ENCODE data around the gene MYZAP. TPM values are rescaled to one million over a fixed set of nuclear protein-coding genes. Genes with fewer than 3 reads are reported as not detected.
A peak's percentile ranks its signal among the peaks of the same experiment; 100 is the strongest.

MYZAP gene
- total RNA-seq, 2 donors from 2014 or later = 0.22 to 0.33 TPM

DNA sequence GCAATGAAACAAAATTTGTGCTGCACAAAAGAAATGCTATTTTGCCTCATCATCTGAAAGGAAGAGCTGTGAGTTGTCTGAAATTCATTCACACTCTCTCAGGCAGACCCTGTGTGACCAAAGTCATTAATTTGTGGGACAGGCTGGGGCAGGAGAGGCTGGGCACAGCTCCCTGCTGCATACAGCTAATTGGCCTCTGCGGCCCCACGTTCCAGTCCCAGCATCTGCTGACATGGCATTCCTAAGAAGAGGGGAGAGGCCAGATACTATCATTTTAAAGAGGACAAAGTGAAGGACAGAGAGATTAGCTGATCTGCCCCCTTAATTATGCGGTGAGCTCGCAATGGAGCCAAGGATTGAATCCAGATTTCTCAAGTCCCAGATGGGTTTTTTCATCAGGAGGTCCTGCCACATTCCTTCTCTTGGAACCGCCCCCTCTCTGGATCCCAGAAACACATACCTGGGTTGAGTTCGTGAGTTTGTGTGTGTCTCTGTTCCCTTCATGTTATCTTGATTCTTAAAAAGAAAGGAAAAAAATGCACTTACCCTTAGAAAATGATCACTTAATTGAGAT is 139.9 kb downstream of the MYZAP start:
- Histone ChIP-seq H3K36me3 (ENCODE audit: control insufficient read depth, insufficient read depth, low read length) (no peaks in the 10 kb centered on the region), H3K27ac (ENCODE audit: low read depth, low read length) (no peak overlapping the region), H3K4me3 (ENCODE audit: low read length) (no peak overlapping the region), H3K9me3 (ENCODE audit: control insufficient read depth, low read length) (no peaks in the 10 kb centered on the region), H3K9ac (ENCODE audit: extremely low read depth, low read length, poor library complexity, severe bottlenecking) (no peak overlapping the region), H3K4me1 (ENCODE audit: control insufficient read depth, insufficient read depth, low read length) (no peaks in the 10 kb centered on the region), H3K27me3 (ENCODE audit: control insufficient read depth, insufficient read depth, low read length, poor library complexity, severe bottlenecking) (no peaks in the 10 kb centered on the region)
- H3K27me3 Mint-ChIP-seq (ENCODE audit: insufficient read depth) = no peaks in the 10 kb centered on the region
- H3K4me1 Mint-ChIP-seq = peaks cover 4% of the 10 kb centered on the region
- 70 to 85% methylated on average over 2 to 5 of the region's 6 CpGs for WGBS, 2 experiments (ENCODE audit: insufficient coverage in 1 of 2, insufficient read length in 1 of 2)
- H3K36me3 Mint-ChIP-seq (ENCODE audit: low read depth) = no peaks in the 10 kb centered on the region
- no peak for DNase-seq
- no peaks in the 10 kb centered on the region for H3K9me3 Mint-ChIP-seq
- TF ChIP-seq, protein P1, sequence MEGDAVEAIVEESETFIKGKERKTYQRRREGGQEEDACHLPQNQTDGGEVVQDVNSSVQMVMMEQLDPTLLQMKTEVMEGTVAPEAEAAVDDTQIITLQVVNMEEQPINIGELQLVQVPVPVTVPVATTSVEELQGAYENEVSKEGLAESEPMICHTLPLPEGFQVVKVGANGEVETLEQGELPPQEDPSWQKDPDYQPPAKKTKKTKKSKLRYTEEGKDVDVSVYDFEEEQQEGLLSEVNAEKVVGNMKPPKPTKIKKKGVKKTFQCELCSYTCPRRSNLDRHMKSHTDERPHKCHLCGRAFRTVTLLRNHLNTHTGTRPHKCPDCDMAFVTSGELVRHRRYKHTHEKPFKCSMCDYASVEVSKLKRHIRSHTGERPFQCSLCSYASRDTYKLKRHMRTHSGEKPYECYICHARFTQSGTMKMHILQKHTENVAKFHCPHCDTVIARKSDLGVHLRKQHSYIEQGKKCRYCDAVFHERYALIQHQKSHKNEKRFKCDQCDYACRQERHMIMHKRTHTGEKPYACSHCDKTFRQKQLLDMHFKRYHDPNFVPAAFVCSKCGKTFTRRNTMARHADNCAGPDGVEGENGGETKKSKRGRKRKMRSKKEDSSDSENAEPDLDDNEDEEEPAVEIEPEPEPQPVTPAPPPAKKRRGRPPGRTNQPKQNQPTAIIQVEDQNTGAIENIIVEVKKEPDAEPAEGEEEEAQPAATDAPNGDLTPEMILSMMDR (conservative IDR thresholded peaks at IDR 0.05) = no peak
- no peak overlapping the region for H3K4me3 Mint-ChIP-seq
- no peak overlapping the region for H3K27ac Mint-ChIP-seq

DNA sequence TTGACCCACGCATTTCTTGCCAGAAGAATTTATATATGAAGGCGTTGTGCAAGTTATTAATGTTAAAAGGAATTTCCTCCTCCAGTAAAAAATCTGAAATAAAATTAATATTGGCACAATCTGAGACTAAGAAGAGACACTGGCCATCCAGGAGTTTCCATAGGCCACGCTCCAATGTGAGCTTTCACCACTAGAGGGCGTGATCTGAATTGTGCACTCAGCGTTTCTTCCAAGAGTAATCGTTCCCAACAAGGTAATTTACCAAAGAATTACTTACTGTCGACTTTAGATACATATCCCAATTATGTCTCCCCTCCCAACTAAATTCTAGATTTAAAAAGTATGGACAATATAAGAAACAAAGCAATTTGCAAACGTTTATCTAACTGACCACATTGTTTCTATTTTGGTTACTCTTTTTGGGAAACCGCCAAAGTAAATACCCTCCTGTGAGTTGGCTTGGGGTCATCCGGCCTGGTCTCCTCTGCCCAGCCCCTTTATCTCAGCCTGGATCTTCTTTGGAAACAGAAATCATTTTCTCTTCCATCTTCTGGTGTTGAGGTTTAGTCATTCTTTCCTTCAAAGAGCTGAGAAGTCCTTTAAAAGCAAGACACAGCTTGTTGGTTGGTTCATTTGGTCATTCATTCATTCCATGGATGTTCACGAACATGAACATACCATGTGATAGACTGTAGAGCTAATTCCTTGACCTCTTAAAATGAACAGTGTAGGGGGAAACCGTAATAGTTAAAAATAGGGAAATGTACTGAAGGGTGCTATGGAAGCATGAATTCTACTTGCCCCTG is 141.0 kb downstream of the MYZAP start:
- Histone ChIP-seq H3K4me3 (ENCODE audit: low read length) (no peak overlapping the region), H3K36me3 (ENCODE audit: control insufficient read depth, insufficient read depth, low read length) (no peaks in the 10 kb centered on the region), H3K9ac (ENCODE audit: extremely low read depth, low read length, poor library complexity, severe bottlenecking) (no peak overlapping the region), H3K4me1 (ENCODE audit: control insufficient read depth, insufficient read depth, low read length) (no peaks in the 10 kb centered on the region), H3K27ac (ENCODE audit: low read depth, low read length) (no peak overlapping the region), H3K9me3 (ENCODE audit: control insufficient read depth, low read length) (peaks cover 6% of the 10 kb centered on the region), H3K27me3 (ENCODE audit: control insufficient read depth, insufficient read depth, low read length, poor library complexity, severe bottlenecking) (no peaks in the 10 kb centered on the region)
- Mint-ChIP-seq H3K4me1 (peaks cover 4% of the 10 kb centered on the region), H3K27me3 (ENCODE audit: insufficient read depth) (no peaks in the 10 kb centered on the region), H3K27ac (no peak overlapping the region), H3K36me3 (ENCODE audit: low read depth) (no peaks in the 10 kb centered on the region), H3K4me3 (no peak overlapping the region), H3K9me3 (peaks cover 4% of the 10 kb centered on the region)
- TF ChIP-seq, protein P1 (conservative IDR thresholded peaks at IDR 0.05) = peak; percentile 98
- DNase-seq = peak; percentile 87
- 38 to 46% methylated on average over 9 to 12 of the region's 12 CpGs for whole genome bisulfite sequencing, 2 experiments (ENCODE audit: insufficient coverage in 1 of 2, insufficient read length in 1 of 2)

DNA sequence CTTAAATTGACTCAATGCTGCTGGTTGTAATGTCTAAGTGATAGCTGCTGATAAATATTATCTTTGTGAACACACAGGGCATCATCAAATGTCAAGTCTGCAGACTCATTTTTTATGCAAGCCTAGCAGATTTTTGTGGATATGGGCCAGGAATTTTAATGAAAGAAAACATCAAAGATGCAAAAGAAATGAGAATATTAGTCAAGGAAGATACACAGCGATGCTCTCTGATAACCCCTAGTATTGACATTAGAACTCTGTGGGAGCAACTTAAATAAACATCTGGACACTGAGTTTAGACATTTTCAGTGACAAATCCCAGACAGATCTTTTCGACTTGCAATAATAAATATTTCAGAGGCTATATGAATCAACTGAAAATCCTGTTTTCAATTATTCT is 143.2 kb downstream of the MYZAP start:
- DNase-seq = no peak
- H3K4me3 Mint-ChIP-seq = no peak overlapping the region
- Histone ChIP-seq H3K4me1 (ENCODE audit: control insufficient read depth, insufficient read depth, low read length) (no peaks in the 10 kb centered on the region), H3K9me3 (ENCODE audit: control insufficient read depth, low read length) (peaks cover 6% of the 10 kb centered on the region), H3K27me3 (ENCODE audit: control insufficient read depth, insufficient read depth, low read length, poor library complexity, severe bottlenecking) (no peaks in the 10 kb centered on the region), H3K9ac (ENCODE audit: extremely low read depth, low read length, poor library complexity, severe bottlenecking) (no peak overlapping the region), H3K36me3 (ENCODE audit: control insufficient read depth, insufficient read depth, low read length) (no peaks in the 10 kb centered on the region), H3K27ac (ENCODE audit: low read depth, low read length) (no peak overlapping the region), H3K4me3 (ENCODE audit: low read length) (no peak overlapping the region)
- H3K36me3 Mint-ChIP-seq (ENCODE audit: low read depth) = no peaks in the 10 kb centered on the region
- 80 to 100% methylated on average over 1 to 2 of the region's 2 CpGs for WGBS, 2 experiments (ENCODE audit: insufficient coverage in 1 of 2, insufficient read length in 1 of 2)
- H3K4me1 Mint-ChIP-seq = peaks cover 4% of the 10 kb centered on the region
- no peak overlapping the region for H3K27ac Mint-ChIP-seq
- H3K9me3 Mint-ChIP-seq = peaks cover 4% of the 10 kb centered on the region
- no peaks in the 10 kb centered on the region for H3K27me3 Mint-ChIP-seq (ENCODE audit: insufficient read depth)
- TF ChIP-seq, protein P1 (conservative IDR thresholded peaks at IDR 0.05) = no peak

Other genes starting within 250 kb of the MYZAP start
- gene CGNL1, start 215.4 kb upstream of the MYZAP start, total RNA-seq = 10 to 100 TPM; 82.6 to 98.0 TPM
- gene POLR2M, start 114.8 kb downstream of the MYZAP start, total RNA-seq = 10 to 100 TPM; 58.2 to 62.6 TPM

All from endodermal cell (in vitro differentiated cells).